GM20000 (cell line): ENCODE measurements around the gene ALDH3A2.

ENCODE experiments used
- DNase-seq: peaks from one replicate; pipeline ENCODE4 v3.0.0; 2012; ENCODE audit warnings: low spot score
- TF ChIP-seq, protein P1 (sequence below): IDR thresholded peaks from 2 replicates; pipeline ENCODE4 v1.5.1; 2012; ENCODE audit warnings: mild to moderate bottlenecking, control low read depth; ENCODE audit errors: extremely low read depth, missing control alignments

ALDH3A2 gene

GRCh38 chr17:19621697-19622096 lies 26.9 kb upstream of the ALDH3A2 start:
- TF ChIP-seq, protein P1, sequence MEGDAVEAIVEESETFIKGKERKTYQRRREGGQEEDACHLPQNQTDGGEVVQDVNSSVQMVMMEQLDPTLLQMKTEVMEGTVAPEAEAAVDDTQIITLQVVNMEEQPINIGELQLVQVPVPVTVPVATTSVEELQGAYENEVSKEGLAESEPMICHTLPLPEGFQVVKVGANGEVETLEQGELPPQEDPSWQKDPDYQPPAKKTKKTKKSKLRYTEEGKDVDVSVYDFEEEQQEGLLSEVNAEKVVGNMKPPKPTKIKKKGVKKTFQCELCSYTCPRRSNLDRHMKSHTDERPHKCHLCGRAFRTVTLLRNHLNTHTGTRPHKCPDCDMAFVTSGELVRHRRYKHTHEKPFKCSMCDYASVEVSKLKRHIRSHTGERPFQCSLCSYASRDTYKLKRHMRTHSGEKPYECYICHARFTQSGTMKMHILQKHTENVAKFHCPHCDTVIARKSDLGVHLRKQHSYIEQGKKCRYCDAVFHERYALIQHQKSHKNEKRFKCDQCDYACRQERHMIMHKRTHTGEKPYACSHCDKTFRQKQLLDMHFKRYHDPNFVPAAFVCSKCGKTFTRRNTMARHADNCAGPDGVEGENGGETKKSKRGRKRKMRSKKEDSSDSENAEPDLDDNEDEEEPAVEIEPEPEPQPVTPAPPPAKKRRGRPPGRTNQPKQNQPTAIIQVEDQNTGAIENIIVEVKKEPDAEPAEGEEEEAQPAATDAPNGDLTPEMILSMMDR: no peak
- DNase-seq: no peak

DNA sequence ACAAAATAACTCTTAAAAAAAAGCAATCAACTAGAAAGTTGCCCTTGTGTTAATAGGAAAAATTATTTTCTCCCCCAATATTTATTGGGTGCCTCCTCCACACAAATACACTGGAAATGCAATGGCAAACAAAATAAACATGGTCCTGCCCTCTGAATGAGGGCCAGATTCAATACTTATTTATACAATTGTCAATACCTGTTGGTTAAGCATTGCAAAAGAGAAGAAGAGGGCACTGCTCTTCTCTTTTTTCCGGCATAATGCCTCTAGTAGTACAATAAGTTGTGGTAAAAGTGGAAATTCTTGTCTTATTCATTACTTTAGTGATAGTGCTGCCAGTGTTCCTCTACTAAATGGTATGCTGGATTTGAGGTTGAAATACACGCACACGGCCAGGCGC lies 22.5 kb upstream of the ALDH3A2 start:
- TF ChIP-seq, protein P1: no peak
- no peak for DNase-seq

- TF ChIP-seq, protein P1: no peak
- DNase-seq: no peak
These were observed 19.1 kb upstream of the ALDH3A2 start for GRCh38 chr17:19629449-19629848.

GRCh38 chr17:19630035-19630434 lies 18.5 kb upstream of the ALDH3A2 start:
- no peak for DNase-seq
- TF ChIP-seq, protein P1: no peak

DNA sequence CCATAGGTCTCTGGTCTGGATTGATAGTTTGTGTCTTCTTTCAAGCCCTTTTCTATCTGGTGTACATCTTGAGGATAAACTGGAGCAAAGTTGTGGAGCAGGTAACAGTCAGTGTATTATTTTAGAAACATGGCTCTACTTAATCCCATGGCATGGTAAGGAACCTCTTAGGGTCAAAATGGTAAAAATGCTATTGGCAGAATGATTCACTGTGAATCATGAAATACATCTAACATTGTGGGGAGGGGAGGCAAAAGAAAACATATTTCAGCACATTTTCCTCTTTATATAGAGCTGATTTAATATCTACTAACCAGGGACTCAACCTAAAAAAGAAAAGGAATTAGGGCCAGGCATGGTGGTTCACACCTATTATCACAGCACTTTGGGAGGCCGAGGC lies 17.9 kb upstream of the ALDH3A2 start:
- TF ChIP-seq, protein P1: no peak
- DNase-seq: no peak

DNA sequence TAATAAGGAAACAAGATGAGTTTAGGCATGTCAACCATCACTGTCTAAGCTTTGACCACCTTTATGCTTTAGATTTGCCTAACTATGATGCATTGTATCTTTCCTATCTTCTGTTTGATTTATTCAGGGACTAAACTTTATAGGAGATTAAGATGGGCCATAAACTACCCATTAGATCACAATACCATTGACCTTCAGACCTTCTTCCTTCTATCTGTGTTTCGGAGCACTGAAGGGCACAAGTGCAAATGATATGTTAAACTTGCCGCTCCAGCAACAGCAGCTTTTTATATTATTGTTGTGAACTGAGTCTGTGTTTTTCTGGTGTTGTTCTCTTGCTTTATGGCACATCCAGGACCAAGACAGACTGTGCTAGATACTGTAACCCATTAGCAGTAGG lies 16.6 kb upstream of the ALDH3A2 start:
- TF ChIP-seq, protein P1: no peak

GRCh38 chr17:19641687-19642372 lies 6.7 kb upstream of the ALDH3A2 start:
- DNase-seq: no peak
- TF ChIP-seq, protein P1: no peak

More for the DNA sequence above, 16.6 kb upstream of the ALDH3A2 start:
- DNase-seq: no peak
